Left forelimb (tissue), 1 donor: ENCODE measurements around the gene TIMM17A.
"Not testable (repeated sequence)": the region's sequence is repeated elsewhere in the genome, so short reads cannot be mapped to it uniquely, and the experiment has no call there.

ENCODE experiments used
- DNase-seq: peaks from one replicate; pipeline ENCODE4 v3.0.0-alpha.2; 2018; ENCODE audit warnings: low spot score

Gene TIMM17A

GRCh38 chr1:201940316-201940715, 15.0 kb upstream of the TIMM17A start:
- not testable (repeated sequence) for DNase-seq

- DNase-seq, result no peak
Observed at GRCh38 chr1:201941420-201942128, 13.7 kb upstream of the TIMM17A start.

DNA sequence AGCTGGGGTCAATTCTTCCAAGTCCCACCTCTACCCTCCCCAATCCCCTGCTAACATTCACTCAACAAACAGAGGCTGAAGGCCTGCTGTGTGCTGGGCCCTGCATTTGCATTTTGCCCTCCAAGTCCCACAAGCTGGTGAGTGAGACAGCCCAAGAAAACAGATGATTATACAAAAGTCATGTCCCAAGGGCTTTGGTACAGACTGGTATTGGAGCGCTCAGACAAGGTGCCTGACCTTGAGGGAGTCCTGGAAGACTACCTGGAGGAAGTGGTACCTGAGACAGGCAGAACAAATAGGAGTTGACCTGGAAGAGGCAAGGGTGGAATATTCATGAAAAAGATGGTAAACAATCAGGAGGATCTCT, 13.2 kb upstream of the TIMM17A start:
- DNase-seq, result no peak

GRCh38 chr1:201944002-201944401, 11.3 kb upstream of the TIMM17A start:
- DNase-seq, result no peak

DNA sequence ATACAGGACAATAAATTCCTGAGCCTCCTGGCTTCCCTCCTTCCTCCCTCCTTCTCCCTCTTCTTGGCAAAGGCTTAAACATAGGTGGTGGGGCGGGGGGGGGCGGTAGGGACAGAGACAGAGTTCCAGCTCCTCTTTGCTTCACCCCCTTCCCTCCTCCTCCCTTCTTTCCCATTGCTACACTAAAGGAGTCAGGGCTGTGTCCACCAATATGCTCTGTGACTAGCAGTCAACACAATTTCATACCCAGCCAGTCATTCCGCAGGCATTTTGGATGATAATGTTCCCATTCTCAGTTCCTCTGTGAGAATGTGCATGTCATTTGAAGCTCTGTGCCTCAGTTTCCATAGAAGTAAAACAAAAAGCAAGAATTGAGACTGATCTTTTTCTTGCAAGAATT, 10.7 kb upstream of the TIMM17A start:
- DNase-seq, result no peak

DNA sequence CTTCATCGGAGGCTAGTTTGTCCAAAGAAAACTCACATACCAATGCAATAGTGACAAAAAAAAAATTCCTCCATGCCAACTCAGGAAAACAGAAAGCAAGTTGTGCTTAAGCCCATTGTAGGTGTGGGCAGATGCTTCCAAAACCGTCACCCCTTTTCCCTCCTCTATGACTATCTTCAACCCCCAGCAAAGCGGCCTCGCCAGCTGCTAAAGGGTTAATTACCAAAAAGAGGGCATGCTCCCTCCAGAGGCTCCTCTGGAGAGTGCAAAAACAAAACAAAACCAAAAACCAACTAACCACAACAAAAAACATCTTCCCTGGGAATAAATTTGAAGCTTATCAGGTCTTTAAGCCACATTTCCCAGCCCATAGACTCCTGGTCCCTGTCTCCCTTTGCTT, 10.1 kb upstream of the TIMM17A start:
- DNase-seq, result no peak

DNA sequence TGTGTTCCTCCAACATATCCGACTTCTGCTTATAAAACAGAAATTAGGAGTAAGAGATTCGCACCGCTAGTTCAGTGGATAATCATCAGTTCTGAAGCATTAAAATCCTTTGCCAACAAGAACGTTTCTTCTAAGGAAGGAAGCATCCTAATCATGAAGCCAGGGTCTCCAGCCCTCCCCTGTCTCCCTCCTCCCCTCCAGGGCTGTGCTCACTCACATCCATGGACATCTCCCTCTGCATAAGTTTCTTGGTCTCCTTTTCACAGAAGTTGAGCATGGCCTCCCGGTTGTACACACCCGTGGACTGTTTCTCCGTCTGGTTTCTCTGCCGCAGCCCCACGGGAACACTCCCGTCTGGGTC, 9.5 kb upstream of the TIMM17A start:
- no peak for DNase-seq

- peak; percentile 82 for DNase-seq
Observed at GRCh38 chr1:201946224-201946908, 8.9 kb upstream of the TIMM17A start, which contains the start of gene LMOD1. TSS of gene LMOD1 (minus strand) at chr1:201946548. CDS start at chr1:201946340, 208 bp downstream.

GRCh38 chr1:201947697-201948008, 7.7 kb upstream of the TIMM17A start:
- no peak for DNase-seq

GRCh38 chr1:201949491-201949890, 5.8 kb upstream of the TIMM17A start:
- no peak for DNase-seq

DNA sequence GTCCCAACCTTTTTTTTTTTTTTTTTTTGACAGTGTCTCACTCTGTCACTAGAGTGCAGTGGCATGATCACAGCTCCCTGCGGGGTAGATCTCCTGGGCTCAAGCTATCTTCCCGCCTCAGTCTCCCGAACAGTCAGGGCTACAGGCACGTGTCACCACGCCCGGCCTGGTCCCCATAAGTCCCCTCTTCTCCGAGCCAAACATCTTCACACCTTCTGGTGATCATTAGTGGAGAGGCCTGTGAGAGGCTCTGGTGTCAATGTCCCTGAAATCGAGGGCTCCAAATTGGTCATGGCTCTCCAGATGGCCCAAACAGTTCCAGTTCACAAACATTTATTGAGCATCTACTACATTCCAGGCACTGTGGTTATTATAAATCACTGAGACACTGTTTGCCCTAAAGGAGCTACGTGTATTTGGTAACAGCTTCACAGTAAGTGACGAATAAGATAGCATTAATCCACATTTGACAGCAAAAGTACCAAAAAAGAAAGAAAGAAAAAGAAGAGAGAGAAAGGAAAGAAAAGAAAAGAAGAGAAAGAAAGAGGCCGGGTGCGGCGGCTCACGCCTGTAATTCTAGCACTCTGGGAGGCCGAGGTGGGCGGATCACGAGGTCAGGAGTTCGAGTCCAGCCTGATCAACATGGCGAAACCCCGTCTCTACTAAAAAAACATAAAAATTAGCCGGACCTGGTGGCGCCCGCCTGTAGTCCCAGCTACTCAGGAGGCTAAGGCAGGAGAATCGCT, 867 bp upstream of the TIMM17A start:
- DNase-seq, result no peak

GRCh38 chr1:201955729-201956143, 433 bp downstream of the TIMM17A start:
- DNase-seq, result no peak

- no peak for DNase-seq
Observed at GRCh38 chr1:201958348-201958747, 3.0 kb downstream of the TIMM17A start.

DNA sequence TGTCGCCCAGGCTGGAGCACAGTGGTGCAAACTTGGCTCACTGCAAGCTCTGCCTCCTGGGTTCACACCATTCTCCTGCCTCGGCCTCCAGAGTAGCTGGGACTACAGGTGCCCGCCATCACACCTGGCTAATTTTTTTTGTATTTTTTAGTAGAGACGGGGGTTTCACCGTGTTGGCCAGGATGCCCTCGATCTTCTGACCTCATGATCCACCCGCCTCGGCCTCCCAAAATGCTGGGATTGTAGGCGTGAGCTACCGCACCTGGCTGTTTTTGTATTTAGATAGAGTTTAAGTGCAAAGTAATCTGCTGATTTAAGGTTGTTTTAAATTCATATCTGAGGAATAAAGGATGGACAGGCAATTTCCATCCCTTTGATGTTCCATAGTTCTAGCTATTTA, 7.1 kb downstream of the TIMM17A start:
- DNase-seq, result not testable (repeated sequence)

DNA sequence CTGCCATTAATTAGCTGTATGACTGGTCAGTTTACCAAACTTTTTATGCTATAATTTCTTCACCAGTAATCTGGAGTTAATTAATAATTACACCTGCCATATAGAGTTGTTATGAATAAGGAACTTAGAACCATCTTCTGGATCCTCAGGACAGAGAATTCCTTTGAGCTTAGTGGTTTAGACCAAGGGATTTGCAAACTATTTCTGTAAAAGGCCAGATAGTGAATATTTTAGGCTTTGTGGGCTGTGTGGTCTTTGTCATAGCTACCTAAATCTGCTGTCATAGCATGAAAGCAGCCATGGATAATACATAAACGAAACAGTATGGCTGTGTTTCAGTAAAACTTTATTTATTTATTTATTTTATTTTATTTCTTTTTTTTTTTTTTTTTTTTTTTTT, 9.0 kb downstream of the TIMM17A start:
- DNase-seq, result no peak

DNA sequence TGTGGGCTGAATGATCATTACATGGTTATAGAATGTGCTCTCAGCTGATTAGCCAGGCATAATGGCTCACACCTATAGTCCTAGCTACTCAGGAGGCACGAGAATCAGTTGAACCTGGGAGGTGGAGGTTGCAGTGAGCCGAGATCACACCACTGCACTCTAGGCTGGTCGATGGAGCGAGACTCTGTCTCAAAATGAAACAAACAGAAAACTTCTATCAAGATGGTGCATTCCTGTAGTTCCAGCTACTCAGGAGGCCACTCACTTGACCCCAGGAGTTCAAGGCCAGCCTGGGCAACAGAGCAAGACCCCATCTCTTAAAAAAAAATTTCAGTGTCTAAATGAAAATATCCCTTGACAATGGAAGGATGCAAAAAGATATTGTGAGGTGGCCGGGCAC, 10.9 kb downstream of the TIMM17A start:
- DNase-seq, result no peak

DNA sequence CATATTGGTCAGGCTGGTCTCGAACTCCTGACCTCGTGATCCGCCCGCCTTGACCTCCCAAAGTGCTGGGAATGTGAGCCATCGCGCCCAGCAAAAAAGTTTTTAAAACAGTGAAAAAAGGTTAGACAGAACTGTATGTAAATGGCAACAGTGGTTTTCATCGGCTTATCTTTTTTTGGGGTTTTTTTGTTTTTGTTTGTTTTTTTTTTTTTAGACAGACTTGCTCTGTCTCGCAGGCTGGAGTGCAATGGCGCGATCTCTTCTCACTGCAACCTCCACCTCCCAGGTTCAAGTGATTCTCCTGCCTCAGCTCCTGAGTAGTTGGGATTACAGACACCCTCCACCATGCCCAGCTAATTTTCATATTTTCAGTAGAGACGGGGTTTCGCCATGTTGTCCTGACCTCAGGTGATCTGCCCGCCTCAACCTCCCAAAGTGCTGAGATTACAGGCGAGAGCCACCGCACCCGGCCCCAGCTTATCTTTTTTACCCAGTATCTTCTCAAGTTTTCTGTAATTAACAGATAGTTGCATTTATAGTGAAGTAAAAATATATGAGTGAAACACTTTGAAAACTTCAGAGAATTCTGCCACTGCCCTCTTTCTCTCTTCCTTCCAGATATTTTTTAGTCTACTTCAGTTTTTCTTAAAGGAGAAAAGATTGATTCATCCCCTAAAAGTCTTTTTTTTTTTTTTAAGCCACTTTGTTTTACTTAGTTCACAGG, 13.1 kb downstream of the TIMM17A start:
- DNase-seq, result no peak

- no peak for DNase-seq
Observed at GRCh38 chr1:201970334-201971159, 15.2 kb downstream of the TIMM17A start.

DNA sequence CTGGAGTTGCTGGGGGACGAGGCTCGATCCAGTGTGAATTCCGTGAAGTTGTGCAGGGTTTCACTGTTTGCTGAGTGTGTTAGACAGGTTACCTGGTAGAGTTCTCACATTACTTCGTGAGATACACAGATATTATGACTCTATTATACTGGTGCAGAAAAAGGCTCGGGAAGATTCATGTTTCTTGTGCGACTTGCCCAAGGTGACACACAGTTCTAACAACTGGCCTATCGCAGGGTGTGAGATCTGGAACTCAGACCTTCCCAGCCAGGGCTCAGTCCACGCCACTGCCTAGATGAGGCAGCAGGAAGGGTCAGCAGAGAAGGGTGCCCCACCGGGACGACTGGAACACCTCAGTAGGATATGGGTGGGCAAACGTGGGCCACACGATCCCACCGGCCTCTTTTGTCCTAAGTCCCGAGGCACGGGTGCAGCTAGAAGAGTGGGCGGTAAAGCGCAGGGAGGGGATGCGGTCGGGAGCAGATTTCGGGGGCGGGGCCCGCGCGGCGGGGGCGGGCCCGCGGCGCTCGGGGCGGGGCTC, 26.8 kb downstream of the TIMM17A start:
- DNase-seq, result peak; percentile 87

GRCh38 chr1:201982623-201983379, 27.5 kb downstream of the TIMM17A start, which contains the start of gene RNPEP:
TSS of gene RNPEP (plus strand) at chr1:201982648. CDS start at chr1:201982667, 19 bp downstream.
- peak; percentile 79 for DNase-seq
